Stimulated activated CD8-positive, alpha-beta memory T cell treated with anti-CD3 and anti-CD28 coated beads, Interleukin-15, amount 100 ng/mL, for 24 hours (primary cell): Measurements from ENCODE around the gene SPINK9.
A peak's percentile ranks its signal among the peaks of the same experiment; 100 is the strongest.

ENCODE experiments used
- DNase-seq: peaks from one replicate; pipeline ENCODE4 v3.0.0-alpha.2; 2020; ENCODE audit warnings: low read depth

SPINK9 gene

DNA sequence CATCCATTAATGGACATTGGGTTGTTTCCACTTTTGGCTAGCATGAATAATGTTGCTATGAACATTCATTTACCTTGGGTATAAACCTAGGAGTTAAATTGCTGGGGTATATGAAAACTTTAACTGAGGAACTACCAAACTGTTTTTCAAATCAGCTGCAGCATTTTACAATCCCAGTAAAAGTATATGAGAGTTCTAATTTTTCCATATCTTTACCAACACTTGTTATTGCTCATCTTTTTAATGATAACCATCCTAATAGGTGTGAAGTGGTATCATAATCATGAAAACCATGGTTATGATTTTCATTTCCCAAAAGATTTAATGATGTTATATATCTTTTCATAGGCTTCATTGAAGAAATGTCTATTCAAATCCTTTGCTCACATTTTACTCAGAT lies 32.9 kb downstream of the SPINK9 start:
- no peak for DNase-seq

DNA sequence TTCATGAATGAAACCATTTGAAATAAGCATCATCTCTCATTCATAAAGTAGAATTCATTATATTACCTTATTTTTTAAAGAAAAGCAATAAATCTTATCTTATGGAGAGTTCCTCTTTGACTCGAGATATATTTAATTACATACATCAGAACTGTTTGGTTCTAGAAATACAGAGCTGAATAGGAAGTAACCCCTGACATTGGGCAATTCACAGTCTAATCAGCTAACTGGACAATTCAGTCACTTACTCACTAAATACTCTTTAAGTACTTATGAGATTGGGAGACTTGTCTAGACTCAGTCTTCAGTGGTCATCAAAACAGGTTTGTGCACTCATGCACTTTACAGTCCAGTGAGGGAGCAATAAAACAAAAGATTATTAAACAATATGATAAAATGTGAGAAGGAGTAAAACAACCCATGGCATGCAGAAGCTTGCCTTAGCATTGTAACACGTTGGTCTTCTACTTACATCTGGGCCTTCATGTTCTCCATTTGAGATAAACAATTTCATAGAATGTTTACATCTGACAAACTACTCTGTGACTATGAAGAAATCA lies 36.9 kb downstream of the SPINK9 start:
- no peak for DNase-seq

DNA sequence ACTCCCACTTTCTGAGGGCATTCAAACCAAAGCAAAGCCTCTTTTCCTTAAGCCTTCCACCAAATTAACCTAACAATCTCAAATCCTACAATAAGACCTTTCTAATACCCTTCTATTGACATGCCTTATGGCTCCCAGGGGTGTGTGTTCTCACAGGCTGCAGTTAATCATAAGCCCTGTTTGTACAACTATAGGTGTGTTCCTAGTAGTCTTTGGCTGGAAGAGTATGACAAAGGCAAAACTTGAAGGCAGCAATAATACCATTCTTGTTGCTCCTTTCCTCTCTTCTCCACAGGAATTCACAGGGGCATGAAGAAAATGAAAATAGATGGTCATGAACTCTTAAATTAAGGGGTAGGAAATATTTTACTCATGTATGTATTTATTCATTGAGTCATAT lies 37.5 kb downstream of the SPINK9 start:
- no peak for DNase-seq

DNA sequence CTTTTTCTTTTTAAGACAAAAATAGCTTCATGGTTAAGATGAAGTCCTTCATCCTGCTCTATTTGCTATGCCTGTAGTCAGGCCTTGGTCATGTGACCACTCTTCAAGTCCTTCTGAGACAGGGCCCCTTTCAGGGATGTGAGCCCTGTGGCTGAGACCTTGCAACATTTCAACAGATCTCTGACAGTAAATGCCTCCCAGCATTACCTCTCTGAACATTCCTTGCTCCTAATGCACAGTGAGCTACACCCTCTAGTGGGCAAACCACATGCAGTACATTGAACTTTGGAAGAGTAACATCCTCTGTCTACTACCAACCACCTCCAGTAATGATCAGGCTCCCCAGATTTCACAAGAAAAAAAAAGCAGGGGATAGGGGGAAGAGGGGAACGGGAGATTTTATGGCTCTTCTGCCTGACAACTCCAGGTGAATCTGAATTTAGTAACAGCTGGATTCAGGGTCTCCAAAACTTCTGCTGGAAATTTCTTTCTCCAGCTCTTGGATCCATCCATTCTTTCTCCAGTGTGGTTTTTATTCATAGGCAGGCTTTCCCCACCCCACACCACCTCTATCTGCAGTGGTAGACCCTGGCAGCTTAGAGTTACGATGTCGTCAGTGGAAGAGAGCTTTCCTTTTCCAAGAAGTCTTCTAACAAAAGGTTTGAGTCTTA lies 39.5 kb downstream of the SPINK9 start:
- DNase-seq: no peak

DNA sequence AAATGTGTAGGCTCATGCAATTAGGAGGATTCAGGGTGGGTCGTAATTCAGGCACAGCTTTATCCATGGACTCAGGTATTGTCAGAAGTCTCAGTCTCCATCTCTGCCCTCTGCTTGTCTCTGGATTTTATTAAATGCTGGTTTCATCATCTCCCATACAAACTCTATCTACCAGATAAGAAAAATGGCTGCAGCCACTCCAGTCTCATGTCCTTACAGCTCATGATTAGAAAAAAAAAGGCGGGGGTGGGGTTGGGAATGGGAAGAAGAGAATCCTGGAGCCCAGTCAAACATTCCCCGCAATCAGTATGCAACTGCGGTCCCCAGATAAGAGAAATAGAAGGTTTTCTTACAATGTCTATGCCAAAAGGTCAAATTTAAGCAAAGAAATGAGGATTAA lies 40.8 kb downstream of the SPINK9 start:
- no peak for DNase-seq

DNA sequence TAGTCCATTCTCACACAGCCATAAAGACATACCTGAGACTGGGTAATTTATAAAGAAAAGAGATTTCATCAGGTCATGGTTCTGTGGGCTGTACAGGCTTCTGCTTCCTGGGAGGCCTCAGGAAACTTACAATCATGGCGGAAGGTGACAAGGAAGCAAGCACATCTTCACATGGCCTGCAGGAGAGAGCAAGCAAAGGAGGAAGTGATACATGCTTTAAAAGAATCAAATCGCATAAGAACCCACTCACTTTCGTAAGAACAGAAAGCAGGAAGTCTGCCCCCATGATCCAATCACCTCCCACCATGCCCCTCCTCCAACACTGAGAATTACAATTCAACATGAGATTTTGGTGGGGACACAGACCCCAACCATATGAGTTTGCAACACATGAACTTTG lies 43.3 kb downstream of the SPINK9 start:
- DNase-seq: no peak

DNA sequence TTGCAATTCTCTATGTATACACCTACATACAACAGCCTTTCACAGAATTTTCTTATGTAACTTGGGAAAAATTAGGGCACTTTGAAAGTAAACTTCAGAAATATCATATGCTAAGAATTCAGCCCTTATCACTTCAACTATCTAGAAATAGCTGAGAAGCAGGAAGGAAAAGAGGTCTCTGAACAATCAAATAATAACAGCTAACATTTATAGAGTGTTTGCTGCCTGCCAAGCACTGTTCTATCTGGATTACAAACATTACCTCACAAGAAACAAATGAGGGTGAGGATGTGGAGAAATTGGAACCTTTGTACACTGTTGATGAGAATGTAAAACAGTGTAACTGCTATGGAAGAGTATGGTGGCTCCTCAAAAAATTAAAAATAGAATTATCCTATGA lies 44.0 kb downstream of the SPINK9 start:
- no peak for DNase-seq

DNA sequence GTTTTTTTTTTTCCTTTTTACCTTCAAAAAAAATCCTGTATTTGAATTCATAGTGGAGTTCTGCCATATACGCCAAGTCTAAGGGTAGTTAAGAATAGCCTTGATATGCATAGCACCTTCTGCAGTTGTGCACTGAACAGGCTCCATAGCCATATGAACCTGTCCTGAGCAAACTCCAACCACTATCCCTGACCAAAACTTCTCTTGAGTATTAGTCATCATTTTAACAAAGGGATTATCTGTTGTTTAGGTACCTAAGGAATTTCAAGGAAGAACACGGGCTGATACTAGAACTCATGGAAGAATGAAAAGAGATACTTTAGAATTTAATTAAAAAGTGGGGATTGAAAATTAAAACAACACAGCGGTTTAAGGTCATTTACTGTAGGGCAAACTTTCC lies 46.5 kb downstream of the SPINK9 start:
- DNase-seq: no peak

DNA sequence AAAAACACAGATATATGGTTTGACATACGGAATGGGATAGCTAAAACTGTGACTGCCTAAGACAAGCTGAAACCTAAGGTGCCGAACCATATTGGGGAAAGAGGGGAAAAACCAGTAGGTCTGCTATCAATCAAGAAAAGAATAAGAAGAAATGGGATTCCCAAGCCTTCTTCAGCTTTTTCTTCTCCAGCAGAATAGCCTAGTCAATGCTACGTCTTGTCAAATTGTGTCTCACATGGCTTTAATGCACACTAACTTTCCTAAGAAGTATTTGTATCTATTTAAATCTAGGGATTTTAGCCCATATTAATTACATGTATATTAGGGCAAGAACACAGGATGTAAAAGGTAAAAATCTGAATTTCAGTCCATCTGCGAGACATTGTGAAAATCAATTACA lies 47.6 kb downstream of the SPINK9 start:
- DNase-seq: no peak

DNA sequence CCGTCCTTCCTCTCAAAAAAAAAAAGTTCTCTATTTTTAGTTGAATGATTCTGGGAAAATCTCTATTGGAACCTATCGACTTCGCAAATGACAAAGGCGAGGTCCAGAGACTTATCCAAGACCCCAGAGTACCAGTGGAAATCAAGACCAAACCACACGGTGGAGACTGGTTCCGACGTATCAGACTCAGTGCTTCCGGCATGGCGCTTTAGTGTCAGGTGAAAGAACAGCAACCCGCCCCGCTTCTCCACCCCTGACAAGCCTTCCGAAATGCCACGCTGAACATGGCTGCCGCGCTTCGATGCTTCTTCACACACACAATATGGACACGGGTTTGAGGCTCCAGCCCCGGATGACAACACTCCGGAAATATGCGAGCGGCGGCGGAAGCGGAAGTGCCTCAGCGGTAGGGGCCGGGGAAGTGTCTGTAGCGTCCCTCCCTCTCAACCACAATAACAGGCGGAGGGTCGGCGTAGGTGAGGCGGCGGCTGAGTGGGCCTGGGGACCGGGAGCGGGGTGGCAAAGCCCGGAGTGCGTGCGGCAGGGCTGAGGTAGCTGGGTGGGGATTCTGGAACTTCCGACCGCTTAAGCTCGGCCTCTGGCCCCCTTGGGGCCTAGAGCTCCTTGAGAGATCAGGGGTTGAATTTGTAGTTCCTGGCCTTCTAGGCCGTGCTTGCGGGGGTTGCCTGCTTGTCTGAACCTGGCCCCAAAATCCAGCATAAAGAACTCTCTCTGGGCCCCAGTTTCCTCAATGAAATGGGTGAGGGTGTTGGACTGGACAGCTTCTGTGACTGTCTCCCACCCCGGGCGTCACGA lies 48.4 kb downstream of the SPINK9 start, which contains the start of gene FBXO38:
Gene FBXO38 (plus strand): TSS at position 395 of the 816 bp plus-strand sequence. CDS start 10,819 bp downstream, outside the sequence.
- peak; percentile 85 for DNase-seq

DNA sequence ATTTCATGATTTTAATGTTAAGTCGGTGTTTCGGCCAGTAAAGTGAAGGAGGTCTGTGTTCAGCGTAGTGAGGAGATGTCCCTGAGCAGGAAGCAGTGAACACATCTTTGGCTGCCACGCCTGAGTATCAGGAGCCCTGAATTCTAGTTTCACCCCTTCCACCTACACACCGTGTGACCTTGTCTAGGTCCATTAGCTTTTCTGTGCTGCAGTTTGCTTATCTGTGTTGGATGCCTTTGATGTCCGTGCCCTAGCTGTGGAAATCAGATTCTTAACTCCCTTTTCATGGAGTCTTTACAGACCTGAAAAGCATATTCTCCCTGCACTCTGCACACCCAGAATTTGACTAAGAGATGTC lies 49.0 kb downstream of the SPINK9 start:
- DNase-seq: no peak

DNA sequence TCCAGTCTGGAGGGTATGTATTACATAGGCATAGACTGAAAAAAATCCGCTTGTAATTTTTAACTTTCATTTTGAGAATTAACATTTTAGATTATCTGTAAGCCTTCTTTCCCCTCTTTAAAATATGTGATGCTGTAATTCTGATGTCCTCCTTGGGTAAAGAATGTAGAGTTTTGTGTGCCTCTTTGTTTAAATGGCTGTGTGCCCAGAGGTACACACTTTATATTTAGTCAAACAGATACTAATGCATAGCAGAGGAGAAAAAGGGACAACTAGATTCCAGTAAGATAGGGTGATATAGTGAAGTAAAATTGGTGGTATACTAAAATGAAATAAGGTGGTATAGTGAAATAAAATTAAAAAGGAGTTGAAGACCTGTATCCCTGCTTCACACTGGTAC lies 49.7 kb downstream of the SPINK9 start:
- DNase-seq: no peak

DNA sequence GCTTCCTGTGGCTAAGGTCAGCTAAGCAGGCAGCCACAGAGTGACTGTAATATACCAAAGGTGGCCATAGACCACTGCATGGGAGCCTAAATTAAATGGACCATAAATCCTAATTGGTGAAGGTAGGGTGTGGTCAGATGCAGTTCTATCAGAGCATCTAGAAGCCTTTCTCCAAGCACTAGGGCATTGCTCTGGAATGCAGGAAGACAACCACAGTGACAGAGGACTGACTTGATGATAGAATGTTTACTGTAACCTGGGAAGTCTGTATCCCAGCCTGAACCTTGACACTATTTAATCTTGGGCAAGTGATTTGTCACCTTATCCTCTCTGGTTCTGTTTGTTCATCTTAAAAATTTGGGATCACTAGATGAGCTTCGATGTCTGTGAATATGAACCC lies 50.7 kb downstream of the SPINK9 start:
- DNase-seq: no peak

DNA sequence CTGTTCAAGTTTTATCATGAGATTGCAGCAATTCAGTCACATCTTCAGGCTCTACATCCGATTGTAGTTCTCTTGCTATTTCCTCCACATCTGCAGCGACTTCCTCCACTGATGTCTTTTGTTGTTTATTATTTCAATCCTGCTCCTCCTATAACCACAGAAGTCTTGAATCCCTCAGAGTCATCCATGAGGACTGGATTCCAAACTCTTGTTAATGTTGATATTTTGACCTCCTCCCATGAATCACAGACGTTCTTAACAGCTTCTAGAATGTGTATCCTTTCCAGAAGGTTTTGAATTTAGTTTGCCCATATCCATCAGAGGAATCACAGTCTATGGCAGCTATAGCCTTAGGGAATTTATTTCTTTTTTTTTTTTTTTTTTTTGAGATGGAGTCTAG lies 52.0 kb downstream of the SPINK9 start:
- DNase-seq: no peak

DNA sequence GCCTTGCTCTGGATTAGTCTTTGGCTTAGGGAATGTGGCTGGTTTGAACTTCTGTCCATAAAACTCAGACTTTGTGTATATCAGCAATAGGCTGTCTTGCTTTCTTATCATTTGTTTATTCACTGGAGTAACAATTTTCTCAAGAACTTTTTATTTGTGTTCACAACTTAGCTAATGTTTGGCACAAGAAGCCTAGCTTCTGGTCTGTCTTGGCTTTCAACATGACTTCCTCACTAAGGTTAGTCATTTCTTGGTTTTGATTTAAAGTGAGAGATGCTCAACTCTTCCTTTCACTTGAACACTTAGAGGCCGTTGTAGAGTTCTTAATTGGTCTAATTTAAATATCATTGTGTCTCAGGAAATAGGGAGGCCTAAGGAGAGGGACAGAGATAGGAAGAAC lies 53.3 kb downstream of the SPINK9 start:
- DNase-seq: no peak
